Activated CD8-positive, alpha-beta memory T cell treated with anti-CD3 and anti-CD28 coated beads for 48 hours (primary cell): ENCODE data around the gene LIX1.
"Not testable (repeated sequence)": the region's sequence is repeated elsewhere in the genome, so short reads cannot be mapped to it uniquely, and the experiment has no call there.

Experiments
- DNase-seq, 3 experiments: peaks; one replicate each; pipeline ENCODE4 v3.0.0-alpha.2; 2020; ENCODE audit warnings: low read depth in 2 of 3, low spot score in 2 of 3

Gene LIX1

DNA sequence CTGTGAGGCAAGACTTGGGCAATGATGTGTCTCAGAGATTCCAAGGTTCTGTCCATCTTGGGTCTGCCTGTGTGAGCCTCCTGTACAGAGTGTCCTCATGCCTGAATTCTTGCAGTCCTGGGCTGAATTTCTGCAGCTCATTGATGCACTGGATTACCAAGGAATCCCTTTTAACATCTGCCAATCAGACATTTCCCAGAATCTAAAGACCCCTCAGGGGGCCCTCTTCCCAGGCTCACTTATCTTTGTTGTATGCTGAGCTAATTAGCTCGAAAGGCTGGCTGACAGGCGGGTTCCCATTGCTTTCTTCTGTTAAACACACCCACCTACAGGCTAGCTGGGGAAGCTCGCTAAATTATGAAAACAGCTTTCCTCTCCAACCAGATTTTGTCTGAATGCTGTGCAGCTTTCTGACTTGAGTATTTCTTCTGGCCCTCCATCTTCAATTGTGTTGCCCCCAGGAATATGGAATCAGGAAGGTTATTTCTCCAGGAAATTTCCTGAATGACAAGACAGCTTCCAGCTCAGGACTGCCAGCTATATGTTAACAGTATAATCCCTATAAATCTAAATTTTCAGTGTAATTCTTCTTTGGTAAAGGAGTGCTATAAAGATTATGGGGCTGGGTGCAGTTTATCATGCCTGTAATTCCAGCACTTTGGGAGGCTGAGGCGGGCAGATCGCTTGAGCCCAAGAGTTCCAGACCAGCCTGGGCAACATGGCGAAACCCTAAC lies at the start of gene LIX1:
TSS of gene LIX1 (minus strand) at position 91 of the 734 bp plus-strand sequence. CDS start at position 56, 35 bp downstream.
- no peak for DNase-seq

DNA sequence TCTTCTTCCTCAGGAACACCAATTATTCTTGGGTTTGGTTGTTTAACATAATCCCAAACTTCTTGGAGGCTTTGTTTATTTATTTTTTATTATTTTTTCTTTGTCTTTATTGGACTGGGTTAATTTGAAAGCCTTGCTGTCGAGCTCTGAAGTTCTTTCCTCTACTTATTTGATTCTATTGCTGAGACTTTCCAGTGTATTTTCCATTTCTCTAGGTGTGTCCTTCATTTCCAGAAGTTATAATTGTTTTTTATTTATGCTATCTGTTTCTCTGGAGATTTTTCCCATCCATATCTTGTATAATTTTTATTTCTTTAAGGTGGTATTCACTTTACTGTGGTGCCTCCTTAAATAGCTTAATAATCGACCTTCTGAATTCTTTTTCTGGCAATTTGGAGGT lies 49.5 kb upstream of the LIX1 start:
- DNase-seq: no peak

DNA sequence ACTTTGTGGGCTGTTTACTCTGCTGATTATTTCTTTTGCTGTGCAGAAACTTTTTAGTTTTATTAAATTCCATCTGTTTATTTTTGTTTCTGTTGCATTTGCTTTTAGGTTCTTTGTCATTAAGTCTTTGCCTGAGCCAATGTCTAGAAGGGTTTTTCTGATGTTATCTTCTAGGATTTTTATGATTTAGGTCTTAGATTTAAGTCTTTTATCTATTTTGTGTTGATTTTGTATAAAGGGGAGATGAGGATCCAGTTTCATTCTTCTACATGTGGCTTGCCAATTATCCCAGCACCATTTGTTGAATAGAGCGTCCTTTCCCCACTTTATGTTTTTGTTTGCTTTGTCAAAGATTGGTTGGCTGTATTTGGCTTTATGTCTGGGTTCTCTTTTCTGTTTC lies 47.1 kb upstream of the LIX1 start:
- not testable (repeated sequence) for DNase-seq

- no peak for DNase-seq
Measured at GRCh38 chr5:97183930-97184213, 41.5 kb upstream of the LIX1 start.

DNA sequence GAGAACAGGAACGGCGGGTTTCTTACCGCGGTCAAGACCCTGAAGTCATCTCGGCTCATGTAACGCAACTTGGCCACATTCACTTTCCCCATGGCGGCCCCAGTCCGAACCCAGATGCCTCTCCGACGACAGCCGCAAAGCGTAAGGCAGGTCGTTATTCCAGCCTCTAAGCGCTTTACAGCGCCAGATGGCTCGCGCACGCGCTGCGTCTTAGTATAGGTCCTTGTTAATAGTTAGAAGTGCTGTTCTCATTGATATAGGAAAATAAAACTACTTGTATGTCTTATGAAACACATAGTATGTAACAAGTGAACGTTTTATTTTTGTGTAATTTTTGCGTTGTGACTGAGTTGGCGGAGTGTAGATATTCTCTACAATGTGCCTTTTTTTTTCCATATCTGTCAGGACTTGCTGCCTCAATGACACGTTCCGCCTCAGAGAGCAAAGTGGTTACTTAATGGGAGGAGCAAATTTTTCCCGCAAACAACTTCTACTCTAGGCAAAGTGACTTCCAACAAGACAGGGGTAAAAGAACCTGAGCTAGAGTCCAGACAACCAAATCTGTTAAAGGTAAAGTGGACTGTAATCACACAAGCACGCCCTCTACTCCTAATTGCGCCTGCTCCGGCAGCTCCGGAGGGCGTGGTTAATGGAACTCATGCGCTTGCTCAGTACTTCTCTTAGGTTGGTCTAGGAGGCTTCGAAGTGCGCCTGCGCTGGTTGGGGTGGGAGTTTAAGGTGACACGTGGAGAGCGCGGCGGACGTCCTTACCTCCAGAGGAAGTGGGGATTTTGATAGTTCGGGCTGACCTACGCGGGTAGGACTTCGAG lies 40.9 kb upstream of the LIX1 start, which contains the start of gene RIOK2:
TSS of gene RIOK2 (minus strand) at position 148 of the 830 bp plus-strand sequence. CDS start at position 92, 56 bp downstream.
- DNase-seq: peak; percentile 75 to 83 (median 79)

DNA sequence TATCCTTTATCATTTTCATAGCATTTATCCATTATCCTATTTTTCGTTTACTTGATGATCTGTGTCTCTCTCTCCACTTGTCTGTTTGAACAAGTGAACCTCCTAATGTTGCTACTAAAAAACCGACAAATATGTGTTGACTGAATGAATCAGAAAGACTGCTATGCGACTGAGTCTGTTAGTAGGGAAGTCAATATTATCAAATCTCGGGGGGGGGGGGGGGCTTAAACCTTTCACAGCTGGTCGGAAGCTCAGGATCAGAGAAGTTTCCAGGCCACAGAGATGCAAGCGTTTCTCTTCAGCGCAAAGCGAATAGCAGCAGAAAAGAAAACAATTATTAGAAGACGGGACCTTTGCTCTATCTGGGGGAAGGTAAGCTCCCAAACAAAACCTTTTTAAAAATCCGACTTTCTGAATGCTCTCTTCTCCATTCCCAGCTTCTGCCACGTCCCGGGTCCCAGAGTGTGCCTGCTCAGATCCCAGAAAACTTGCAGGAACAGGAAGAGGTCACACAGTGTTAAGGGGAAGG lies 40.2 kb upstream of the LIX1 start:
- no peak for DNase-seq

GRCh38 chr5:97181856-97182545 lies 39.6 kb upstream of the LIX1 start:
- no peak for DNase-seq

- DNase-seq: not testable (repeated sequence)
Measured at GRCh38 chr5:97179457-97179856, 37.0 kb upstream of the LIX1 start.

GRCh38 chr5:97172227-97172626 lies 29.8 kb upstream of the LIX1 start:
- no peak for DNase-seq

DNA sequence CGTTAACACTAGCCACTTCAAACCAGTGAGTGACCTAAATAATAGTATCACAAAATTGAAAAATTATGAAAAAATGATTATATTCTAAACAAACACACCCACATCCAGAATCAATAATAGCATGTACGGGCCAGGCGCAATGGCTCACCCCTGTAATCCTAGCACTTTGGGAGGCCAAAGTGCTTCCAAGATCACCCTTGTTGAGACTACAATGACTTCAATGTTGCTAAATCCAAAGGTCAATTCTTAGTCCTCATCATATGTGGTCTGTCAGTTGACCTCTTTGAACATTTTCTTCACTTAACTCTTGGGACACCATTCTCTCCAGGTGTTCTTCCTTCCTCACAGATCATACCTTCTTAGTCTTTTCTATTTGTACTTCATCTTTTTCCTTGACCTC lies 29.3 kb upstream of the LIX1 start:
- DNase-seq: no peak

GRCh38 chr5:97167435-97167834 lies 25.0 kb upstream of the LIX1 start:
- DNase-seq: no peak

DNA sequence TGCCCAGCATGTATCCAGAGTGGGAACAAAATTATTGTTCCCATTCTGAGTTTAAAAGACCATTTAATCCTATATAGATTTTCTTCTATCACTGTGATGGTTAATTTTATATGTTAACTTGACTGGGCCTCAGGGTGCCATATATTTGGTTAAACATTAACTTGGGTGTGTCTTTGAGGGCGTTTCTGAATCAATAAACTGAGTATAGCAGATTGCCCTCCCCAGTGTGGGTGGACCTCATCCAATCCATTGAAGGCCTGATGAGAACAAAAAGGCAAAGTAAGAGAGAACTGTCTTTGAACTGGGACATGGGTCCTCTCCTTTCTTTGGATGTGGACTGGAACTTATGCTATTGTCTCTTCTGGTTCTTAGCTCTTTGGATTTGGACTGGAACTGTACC lies 23.3 kb upstream of the LIX1 start:
- no peak for DNase-seq

DNA sequence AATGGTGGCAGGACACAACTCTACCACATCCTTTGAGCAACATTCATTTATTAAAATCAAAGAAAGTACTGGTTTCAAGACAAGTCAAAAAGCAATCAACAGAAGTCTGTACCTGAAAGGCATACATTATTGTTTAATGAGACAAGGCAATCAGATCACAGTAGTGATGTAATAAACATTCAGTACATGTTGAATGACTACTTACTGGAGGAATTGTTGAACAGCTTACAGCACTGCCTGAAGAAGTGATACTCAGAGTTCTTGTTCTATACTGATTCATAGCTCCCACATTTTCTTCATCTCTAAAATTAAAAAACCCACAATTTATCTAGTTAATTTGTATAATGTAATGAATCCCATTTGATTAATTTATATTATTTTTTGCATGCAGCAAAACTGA lies 22.4 kb upstream of the LIX1 start:
- no peak for DNase-seq

DNA sequence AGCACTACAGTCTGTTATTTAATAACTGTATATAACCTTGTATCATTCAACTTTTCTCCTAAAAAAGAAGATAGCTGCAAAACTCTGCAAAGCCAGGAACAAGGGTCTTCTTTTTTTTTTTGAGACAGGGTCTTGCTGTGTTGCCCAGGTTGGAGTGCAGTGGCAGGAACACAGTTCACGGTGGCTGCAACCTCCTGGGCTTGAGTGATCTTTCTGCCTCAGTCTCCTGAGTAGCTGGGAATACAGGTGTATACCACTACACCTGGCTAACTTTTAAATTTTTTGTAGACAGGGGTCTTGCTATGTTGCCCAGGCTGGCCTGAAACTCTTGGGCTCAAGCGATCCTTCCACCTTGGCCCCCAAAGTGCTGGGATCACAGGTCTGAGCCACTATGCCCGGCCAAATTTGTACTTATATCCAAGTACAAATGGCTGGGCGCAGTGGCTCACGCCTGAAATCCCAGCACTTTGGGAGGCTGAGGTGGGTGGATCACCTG lies 21.4 kb upstream of the LIX1 start:
- no peak for DNase-seq

GRCh38 chr5:97163360-97163764 lies 21.0 kb upstream of the LIX1 start:
- no peak for DNase-seq

GRCh38 chr5:97162045-97162444 lies 19.6 kb upstream of the LIX1 start:
- DNase-seq: no peak

- DNase-seq: no peak
Measured at GRCh38 chr5:97157689-97158088, 15.3 kb upstream of the LIX1 start.

- no peak for DNase-seq
Measured at GRCh38 chr5:97151370-97151769, 9.0 kb upstream of the LIX1 start.

- DNase-seq: no peak
Measured at GRCh38 chr5:97150401-97150800, 8.0 kb upstream of the LIX1 start.

DNA sequence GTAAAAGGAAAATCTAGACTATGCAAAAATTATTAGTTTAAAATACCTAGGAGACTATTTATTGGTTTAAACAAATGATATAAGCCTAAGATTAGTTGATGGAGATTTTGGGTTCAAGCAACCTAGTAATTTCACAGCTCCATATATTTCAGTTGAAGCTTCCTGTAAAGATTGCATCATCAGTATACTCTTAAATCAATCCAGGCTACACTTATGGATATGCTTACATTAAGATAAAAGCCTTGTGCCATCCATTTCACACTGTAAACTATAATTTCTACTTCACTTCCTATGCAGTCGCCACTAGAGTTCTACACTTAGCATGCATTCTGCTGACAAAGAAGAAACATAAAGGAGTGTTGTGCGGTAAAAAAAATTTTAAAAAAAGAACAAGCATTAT lies 7.3 kb upstream of the LIX1 start:
- DNase-seq: no peak

DNA sequence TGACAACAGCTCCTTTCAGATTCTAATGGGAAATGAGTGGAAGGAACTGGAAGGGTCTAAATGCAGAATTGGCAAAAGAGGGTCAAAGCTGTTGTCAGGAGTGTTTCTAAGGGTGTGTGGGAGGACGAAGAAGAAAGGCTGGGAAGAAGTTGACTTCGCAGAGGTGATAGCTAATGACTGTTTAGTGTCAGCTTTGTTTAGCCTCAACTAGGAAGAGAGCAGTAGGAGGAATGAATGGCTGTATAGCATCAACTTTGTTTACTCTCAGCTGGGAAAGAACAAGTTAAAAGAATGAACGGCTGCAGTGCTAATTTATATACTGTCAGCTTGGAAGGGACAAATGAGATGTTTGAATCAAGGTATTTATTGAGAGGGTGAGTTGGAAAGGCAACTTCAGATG lies 5.9 kb upstream of the LIX1 start:
- DNase-seq: no peak

DNA sequence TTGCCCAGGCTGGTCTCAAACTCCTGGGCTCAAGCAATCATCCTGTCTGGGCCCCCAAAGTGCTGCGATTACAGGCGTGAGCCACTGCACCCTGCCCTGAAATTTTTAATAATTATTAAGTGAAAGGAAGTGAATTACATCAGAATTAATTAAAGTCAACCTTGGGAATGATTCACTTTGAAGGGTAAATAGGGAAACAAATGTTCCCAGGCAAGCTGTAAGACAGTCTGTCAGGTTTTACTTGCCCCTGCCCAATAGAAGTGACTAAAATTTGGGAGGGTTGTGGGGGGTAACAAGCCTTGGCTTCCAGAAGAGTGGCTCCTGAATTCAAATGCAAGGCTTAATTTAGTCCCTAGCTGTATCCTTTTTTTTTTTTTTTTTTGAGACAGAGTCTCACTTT lies 1.3 kb upstream of the LIX1 start:
- DNase-seq: no peak
